T47D (cell line): ENCODE data around the gene ASXL1.

Experiments used
- DNase-seq, 2 experiments: peaks; one replicate each; pipeline versions ENCODE4 v3.0.0 to v3.0.0-alpha.2; 2011 to 2012; ENCODE audit warnings: low read depth in 1 of 2, low spot score in 1 of 2
- JUND ChIP-seq: IDR thresholded peaks from 2 replicates; pipeline ENCODE4 v1.6.1; 2012; ENCODE audit warnings: low read depth
- in situ Hi-C: cut with HindIII; loops from 2 replicates; pipeline ENCODE4 v1.10.0; 2016; ENCODE audit warnings: low sequenced_read_pairs, low pct_unique_long_range_greater_than_20kb

Gene ASXL1

DNA sequence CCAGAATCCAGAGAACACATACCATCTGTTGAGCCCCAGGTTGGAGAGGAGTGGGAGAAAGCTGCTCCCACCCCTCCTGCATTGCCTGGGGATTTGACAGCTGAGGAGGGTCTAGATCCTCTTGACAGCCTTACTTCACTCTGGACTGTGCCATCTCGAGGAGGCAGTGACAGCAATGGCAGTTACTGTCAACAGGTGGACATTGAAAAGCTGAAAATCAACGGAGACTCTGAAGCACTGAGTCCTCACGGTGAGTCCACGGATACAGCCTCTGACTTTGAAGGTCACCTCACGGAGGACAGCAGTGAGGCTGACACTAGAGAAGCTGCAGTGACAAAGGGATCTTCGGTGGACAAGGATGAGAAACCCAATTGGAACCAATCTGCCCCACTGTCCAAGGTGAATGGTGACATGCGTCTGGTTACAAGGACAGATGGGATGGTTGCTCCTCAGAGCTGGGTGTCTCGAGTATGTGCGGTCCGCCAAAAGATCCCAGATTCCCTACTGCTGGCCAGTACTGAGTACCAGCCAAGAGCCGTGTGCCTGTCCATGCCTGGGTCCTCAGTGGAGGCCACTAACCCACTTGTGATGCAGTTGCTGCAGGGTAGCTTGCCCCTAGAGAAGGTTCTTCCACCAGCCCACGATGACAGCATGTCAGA lies 77.4 kb downstream of the ASXL1 start:
- DNase-seq: no peak
- TF ChIP-seq JUND: no peak
- in situ Hi-C loops: no loop called here

DNA sequence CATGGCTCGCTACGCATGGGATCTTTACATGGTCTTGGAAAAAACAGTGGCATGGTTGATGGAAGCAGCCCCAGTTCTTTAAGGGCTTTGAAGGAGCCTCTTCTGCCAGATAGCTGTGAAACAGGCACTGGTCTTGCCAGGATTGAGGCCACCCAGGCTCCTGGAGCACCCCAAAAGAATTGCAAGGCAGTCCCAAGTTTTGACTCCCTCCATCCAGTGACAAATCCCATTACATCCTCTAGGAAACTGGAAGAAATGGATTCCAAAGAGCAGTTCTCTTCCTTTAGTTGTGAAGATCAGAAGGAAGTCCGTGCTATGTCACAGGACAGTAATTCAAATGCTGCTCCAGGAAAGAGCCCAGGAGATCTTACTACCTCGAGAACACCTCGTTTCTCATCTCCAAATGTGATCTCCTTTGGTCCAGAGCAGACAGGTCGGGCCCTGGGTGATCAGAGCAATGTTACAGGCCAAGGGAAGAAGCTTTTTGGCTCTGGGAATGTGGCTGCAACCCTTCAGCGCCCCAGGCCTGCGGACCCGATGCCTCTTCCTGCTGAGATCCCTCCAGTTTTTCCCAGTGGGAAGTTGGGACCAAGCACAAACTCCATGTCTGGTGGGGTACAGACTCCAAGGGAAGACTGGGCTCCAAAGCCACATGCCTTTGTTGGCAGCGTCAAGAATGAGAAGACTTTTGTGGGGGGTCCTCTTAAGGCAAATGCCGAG lies 78.2 kb downstream of the ASXL1 start:
- no peak for DNase-seq
- in situ Hi-C loops: no loop called here
- no peak for TF ChIP-seq JUND

- TF ChIP-seq JUND: no peak
- in situ Hi-C loops: no loop called here
These were observed 78.8 kb downstream of the ASXL1 start for GRCh38 chr20:32436968-32437367.

DNA sequence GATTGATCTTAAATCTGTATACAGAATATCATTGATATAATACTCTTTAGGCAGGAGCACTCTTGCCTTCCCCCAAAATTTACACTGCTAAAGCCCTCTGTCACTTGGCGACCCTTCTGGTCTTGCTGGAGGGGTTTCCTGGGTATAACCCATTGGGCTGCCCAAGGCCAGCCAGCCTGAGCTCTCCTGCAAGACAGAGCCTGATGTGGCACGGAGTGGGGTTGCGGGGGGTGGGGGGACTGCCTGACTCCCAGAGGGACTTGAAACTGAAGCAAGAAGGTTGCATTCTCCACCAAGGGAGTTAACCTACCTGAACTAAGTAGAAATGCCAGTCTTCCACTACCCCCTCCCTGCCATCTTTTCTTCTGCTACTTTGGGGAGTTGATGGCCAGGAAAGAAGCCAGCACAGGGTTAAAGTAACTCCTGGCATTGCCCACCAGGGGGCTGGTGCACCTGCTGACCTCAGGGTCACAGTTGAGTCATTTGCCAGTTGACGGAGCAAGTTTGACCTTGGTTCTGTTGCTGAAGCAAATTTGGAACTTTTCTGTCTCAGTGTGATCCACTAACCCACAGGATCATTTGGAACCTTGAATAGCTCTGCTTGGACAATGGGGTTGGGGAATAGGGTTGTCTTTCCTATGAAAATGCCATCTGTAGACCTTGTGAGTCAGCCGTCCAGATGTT lies 79.4 kb downstream of the ASXL1 start:
- in situ Hi-C loops: no loop called here
- TF ChIP-seq JUND: no peak
- DNase-seq: no peak

More at GRCh38 chr20:32436968-32437367, 78.8 kb downstream of the ASXL1 start:
- no peak for DNase-seq

- TF ChIP-seq JUND: no peak
- in situ Hi-C loops: no loop called here
- no peak for DNase-seq
These were observed 80.3 kb downstream of the ASXL1 start for GRCh38 chr20:32438331-32438858.

DNA sequence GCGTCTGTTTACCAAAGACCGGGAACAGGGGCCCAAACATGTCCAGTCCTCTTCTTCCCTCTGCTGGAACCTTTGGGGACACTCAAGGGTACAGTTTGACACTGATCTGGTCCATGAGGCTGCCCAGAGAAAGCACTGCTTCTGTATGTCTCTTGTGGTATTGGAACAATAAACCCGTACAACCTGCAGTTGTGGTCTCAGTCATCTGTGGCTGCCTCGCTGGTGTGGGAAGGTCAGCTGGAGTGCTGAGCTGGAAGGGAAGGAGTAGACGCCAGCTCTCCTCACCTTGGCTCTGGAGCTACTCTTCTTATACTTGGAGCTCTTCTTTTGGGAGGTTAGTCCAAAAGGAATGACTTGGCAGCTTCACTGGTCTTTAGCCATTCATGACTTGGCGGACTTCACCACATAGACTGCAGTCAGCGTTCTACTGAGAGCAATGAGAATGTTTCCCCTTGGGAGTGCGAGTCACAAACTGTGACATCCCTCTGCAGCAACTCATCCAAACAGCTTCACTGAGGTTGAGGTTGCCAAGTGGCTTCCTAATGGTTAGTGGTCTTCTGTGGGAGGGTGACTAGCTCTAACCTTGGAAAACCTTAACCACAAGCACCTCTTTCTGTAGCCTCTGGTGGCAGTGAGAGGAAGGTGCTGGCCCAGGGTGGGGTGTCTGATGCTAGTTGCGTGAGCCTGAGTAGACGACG lies 81.2 kb downstream of the ASXL1 start:
- in situ Hi-C loops: no loop called here
- no peak for TF ChIP-seq JUND
- DNase-seq: no peak

DNA sequence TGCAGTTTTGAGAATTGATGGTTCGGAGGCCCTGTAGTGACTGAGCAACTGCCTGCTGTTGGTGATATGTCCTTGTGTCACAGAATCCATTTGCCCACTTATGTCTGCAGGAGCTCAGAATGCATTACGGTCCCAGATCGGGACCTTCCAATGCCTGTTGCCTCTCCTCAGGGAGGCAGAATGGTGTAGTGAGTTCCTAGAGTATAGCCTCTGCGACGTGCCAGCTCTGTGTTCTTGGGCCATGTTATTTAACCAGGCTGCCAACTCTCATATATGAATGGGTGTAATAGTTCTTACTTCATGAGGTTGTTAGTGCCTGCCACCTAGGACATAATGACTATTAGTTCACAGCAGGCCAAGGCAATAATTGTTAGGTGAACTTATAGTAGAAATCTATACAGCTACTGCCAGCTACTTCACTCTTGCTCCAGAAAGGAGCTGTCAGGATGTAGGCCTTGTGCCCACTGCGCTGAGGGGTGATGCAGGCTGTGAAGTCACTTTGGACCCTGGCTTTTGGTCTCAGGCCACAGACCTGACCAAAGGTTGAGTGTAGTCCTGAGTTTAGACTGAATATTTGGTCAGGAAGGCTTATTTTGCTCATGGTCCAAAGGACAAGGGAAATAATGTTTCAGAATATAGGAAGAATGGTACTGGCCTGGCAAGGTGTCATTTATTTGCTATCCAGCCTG lies 82.1 kb downstream of the ASXL1 start:
- no peak for TF ChIP-seq JUND
- DNase-seq: no peak
- in situ Hi-C loops: no loop called here

DNA sequence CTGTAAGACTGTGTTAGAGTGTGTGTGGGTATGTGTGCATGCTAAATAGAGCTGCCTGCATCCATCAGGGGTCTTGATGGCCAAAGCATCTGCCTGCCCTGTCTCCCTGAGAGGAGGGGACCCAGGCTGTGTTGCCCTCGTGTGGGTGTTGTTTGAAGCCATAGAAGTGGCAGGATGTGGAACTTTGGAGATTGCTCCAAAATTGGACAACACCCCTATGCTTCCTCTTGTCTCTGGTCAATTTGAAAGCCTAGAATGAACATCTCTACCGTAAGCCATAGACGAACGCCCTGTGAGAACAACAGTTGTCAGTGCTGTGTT lies 82.6 kb downstream of the ASXL1 start:
- DNase-seq: no peak
- in situ Hi-C loops: no loop called here
- no peak for TF ChIP-seq JUND

DNA sequence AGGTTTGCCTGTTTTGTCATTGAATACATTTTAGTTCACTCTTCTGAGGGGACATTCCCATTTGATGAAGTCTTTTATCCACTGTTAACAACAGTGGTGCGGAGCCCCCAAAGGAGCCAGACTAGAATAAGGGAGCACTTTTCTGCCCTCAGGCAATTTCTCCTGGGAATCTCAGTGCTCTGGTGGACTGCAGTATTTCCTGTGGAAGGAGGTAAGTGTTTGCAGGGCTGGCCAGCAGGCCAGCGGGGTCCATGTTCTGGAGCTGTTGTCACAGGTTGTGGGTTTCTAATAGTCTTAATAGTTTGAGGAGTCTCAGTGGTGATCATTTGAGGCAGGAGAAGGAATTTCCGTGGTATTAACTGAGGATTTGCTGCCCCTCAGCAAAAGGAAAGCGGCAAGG lies 83.5 kb downstream of the ASXL1 start:
- in situ Hi-C loops: no loop called here
- TF ChIP-seq JUND: no peak
- no peak for DNase-seq

- TF ChIP-seq JUND: no peak
- in situ Hi-C loops: no loop called here
- no peak for DNase-seq
These were observed 84.7 kb downstream of the ASXL1 start for GRCh38 chr20:32442630-32443373.

GRCh38 chr20:32443386-32443974 lies 85.3 kb downstream of the ASXL1 start:
- DNase-seq: no peak
- no peak for TF ChIP-seq JUND
- in situ Hi-C loops: no loop called here
